HL-60/S4 (cell line): Measurements from ENCODE around the gene IFIT3.

Experiments used
- in situ Hi-C: fragments of 300-500 bp; cut with MboI; formaldehyde crosslinking; loops from 2 replicates; pipeline ENCODE4 v1.14.3; 2022; ENCODE audit warnings: low sequenced_read_pairs

Gene IFIT3

GRCh38 chr10:89357096-89357495, 29.3 kb downstream of the IFIT3 start:
- in situ Hi-C loops: no loop called here

GRCh38 chr10:89357975-89358374, 30.2 kb downstream of the IFIT3 start:
- in situ Hi-C loops: no loop called here

DNA sequence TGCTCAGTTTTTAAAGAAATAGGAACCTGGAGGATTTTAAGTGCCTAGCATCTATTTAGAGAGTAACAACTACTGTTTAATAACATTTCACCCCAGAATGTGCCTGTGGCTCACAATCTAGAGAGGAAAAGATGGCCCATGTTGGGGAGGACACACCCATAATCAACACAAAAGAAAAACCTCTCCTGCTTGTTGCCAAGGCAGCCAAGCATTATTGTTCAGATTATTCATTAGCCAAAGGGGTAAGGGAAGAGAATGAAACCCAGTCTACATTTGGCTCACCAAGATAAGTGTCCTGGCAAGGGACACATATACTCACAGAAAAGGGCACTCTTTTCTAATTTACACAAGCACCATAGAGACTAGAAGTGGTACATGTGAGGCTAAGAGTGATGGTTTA, 32.4 kb downstream of the IFIT3 start:
- in situ Hi-C loops: no loop called here

DNA sequence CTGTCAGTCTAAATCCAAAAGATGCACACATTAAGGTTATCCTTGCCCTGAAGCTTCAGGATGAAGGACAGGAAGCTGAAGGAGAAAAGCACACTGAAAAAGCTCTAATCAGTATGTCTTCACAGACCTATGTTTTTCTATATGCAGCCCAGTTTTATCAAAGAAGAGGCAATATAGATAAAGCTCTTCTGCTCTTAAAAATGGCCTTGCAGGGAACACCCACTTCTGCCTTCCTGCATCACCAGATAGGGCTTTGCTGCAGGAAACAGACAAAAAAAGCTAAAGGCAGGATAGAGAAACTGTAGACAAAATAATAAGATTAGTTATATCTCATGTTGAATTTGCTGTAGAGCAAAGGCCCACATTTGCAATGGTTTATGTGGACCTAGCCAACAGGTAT, 35.1 kb downstream of the IFIT3 start:
- in situ Hi-C loops: no loop called here

GRCh38 chr10:89363729-89364442, 36.1 kb downstream of the IFIT3 start:
- in situ Hi-C loops: no loop called here

DNA sequence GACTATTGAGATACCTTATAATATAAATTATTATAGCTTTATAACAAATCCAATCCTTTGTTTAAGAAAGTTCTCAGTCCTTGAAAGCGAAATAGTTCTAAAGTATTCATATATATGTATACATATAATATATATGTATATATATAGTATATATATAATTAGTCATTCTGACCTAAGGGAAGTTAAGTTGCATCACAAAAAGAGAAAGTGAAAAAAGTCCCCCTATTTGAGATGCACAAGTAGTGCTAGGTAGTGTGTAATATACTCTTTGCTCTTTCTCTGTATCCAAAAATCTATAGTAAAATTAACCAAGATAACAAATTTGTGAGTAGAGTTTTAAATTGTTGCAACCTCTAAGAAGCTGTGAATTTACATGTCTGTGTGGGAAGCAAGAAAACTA, 36.7 kb downstream of the IFIT3 start:
- in situ Hi-C loops: no loop called here

- in situ Hi-C loops: no loop called here
These were observed 39.7 kb downstream of the IFIT3 start for GRCh38 chr10:89367529-89367928.

DNA sequence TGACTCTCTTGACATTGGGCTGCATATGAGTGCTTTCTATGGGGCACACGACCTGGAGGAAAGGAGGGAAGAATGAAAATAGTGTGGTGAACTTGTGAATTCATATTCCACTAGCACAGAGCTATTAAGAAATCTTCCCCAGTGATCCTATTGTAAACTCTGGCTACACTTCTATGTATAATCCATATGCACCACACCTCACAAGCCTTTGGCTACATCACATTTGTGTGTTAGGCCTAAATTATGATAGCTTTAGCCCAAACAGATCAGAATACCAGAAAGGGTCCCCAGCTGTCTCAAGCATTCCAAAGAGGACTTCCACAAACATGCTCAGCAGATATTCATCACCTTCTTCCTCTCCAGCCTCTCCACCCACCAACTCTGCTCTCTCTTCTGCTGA, 40.3 kb downstream of the IFIT3 start:
- in situ Hi-C loops: no loop called here

GRCh38 chr10:89369156-89370105, 41.6 kb downstream of the IFIT3 start:
- in situ Hi-C loops: no loop called here

GRCh38 chr10:89371079-89371478, 43.3 kb downstream of the IFIT3 start:
- in situ Hi-C loops: no loop called here

GRCh38 chr10:89371987-89372386, 44.2 kb downstream of the IFIT3 start:
- in situ Hi-C loops: no loop called here

DNA sequence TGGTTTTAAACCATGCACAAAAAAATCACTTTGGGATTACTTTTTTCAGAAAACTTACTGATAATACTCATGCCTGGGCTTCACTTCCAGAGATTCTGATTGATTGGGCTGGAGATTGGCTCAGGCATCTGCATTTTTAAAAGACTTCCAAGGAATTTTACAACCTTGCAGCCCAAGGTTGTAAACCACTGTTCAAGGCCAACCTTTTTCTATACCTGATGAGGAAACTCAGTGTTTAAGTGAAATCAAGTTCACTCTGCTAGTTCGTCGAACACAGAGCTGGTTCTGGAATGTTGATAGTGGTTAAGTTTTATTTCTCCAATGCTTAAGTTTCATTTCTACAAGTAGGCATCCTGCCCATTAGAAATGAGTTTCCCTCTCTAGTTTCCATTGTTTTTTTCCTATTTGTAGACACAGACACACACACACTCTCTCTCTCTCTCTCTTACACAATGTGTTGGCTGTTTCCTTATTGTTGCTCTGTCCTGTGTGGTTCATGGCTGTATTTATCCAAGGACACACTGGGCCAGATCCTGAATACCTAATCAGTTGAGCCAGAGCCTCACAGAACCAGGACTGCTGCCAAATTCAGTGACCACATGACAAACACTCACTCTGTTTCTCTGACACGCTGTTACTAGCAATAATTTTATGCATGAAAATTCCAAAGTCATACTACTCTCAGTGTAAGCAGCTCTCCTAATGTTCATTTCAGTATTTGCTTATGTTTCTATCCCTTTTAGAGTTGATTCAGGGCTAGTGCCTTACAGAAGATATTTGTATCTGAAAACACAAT, 46.3 kb downstream of the IFIT3 start:
- in situ Hi-C loops: no loop called here

DNA sequence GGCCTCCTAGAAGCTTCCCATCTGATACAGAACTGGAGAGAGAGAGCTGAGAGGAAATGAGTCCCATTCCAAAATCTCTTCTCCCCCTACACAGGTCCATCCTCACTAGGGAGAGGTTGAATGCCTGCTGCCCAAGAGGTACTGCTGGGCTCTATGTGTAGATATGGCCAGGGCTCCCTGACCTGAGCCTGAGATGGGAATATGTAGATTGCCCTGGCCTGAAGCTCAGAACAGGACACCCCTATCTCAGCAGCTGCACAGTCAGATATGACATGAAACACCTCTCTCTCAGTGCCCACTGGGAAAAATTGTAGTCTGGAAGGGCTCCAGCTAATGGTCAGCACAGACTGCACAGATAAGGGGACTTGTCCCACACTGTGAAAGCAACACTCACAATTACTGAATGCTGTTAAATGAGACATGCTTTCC, 46.9 kb downstream of the IFIT3 start:
- in situ Hi-C loops: no loop called here

GRCh38 chr10:89377705-89378637, 50.2 kb downstream of the IFIT3 start, which contains the start of gene IFIT1B:
TSS of gene IFIT1B (plus strand) at chr10:89378056. CDS start at chr10:89378136, 80 bp downstream.
- in situ Hi-C loops: no loop called here

- in situ Hi-C loops: no loop called here
These were observed 51.3 kb downstream of the IFIT3 start for GRCh38 chr10:89379103-89379502.

GRCh38 chr10:89382757-89383156, 55.0 kb downstream of the IFIT3 start:
- in situ Hi-C loops: no loop called here

GRCh38 chr10:89384474-89385340, 56.9 kb downstream of the IFIT3 start:
- in situ Hi-C loops: no loop called here

DNA sequence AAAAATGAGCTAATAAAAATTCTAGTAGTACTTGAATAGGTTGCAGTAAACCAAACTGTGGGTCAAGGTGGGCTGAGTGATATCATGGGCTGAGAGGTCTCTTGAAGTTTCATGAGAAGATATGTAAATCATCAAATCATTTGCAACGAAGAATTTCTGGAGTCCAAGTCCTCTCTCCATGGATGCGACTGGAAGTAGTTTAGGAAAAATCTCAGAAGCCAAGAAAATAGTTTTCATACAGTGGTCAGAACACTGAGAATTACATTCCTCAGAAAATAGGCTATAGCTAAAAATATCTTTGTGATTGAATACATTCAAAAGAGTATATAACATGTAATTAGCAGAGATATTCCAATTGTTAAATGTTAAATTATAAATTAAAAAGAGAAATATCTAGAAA, 61.0 kb downstream of the IFIT3 start:
- in situ Hi-C loops: no loop called here

DNA sequence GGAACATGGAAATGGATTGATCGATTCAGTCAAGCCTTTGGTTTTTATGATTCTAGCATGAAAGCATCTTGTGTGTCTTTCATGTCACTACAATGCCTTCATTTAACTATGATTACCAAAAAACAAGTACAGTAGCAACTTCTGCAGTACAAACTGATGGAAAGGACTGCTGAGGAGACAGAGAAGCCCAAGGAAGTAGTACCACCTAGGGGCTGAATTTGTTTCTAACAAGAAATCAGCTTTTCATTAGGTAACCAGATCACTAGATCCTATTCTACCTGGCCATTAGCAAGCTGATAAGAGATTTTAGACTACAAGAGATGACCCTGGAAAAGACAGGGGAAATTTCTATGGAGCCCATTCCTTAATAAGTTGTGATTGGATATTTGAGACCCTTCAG, 61.5 kb downstream of the IFIT3 start:
- in situ Hi-C loops: no loop called here
